ENCODE data around the gene EIF4E3. TPM values are rescaled to one million over a fixed set of nuclear protein-coding genes. Genes with fewer than 3 reads are reported as not detected.

EIF4E3 gene
- total and polyA plus RNA-seq, 2 donors (not counting 1 experiment from before 2014, with no cell fraction given) = 1.8 to 12.8 TPM

GRCh38 chr3:71684046-71684756 lies 41.0 kb downstream of the EIF4E3 start:
- no peaks in the 10 kb centered on the region for H3K27me3 ChIP-seq (ENCODE audit: control insufficient read depth, insufficient read depth, low read length)
- TF ChIP-seq CTCF (conservative IDR thresholded peaks at IDR 0.05 in 1 of 2, IDR thresholded peaks at IDR 0.05 in 1 of 2; ENCODE audit: low read depth in 1 of 2, low read length in 2 of 2) = no peak
- TF ChIP-seq EZH2 (IDR thresholded peaks at IDR 0.05; ENCODE audit: low read length, missing control alignments) = no peak
- H4K20me1 ChIP-seq (ENCODE audit: control insufficient read depth, extremely low read depth, insufficient read depth, low read length) = no peaks in the 10 kb centered on the region
- no peaks in the 10 kb centered on the region for H3K36me3 ChIP-seq (ENCODE audit: control insufficient read depth, insufficient read depth, low read length)
- no peak overlapping the region for H3K9ac ChIP-seq (ENCODE audit: insufficient read depth, low read length)
- H3K27ac ChIP-seq (ENCODE audit: insufficient read depth, low read length) = no peak overlapping the region
- H2AFZ ChIP-seq (ENCODE audit: low read length) = no peak overlapping the region
- DNase-seq (ENCODE audit: low read depth in 2 of 2) = no peak
- H3K4me2 ChIP-seq (ENCODE audit: extremely low read depth, insufficient read depth, low read length) = peak overlapping the region; percentile 56
- H3K4me3 ChIP-seq (replicated peaks in 1 of 4; ENCODE audit: control extremely low read depth in 1 of 4, insufficient read depth in 1 of 4, low read depth in 3 of 4, low read length in 4 of 4) = no peak overlapping the region
- peaks cover 7% of the 10 kb centered on the region for H3K4me1 ChIP-seq (ENCODE audit: control insufficient read depth, extremely low read depth, insufficient read depth, low read length)
- H3K9me3 ChIP-seq (ENCODE audit: control insufficient read depth, insufficient read depth, low read depth, low read length) = no peaks in the 10 kb centered on the region
- no peaks in the 10 kb centered on the region for H3K79me2 ChIP-seq (ENCODE audit: control insufficient read depth, insufficient read depth, low read length)

- H3K4me3 ChIP-seq (replicated peaks in 1 of 4; ENCODE audit: control extremely low read depth in 1 of 4, insufficient read depth in 1 of 4, low read depth in 3 of 4, low read length in 4 of 4) = peak overlapping the region; percentile 5 to 44 (median 40)
- no peaks in the 10 kb centered on the region for H4K20me1 ChIP-seq (ENCODE audit: control insufficient read depth, extremely low read depth, insufficient read depth, low read length)
- no peaks in the 10 kb centered on the region for H3K27me3 ChIP-seq (ENCODE audit: control insufficient read depth, insufficient read depth, low read length)
- peak overlapping the region; percentile 19 for H3K27ac ChIP-seq (ENCODE audit: insufficient read depth, low read length)
- no peaks in the 10 kb centered on the region for H3K36me3 ChIP-seq (ENCODE audit: control insufficient read depth, insufficient read depth, low read length)
- peak overlapping the region; percentile 79 for H3K4me2 ChIP-seq (ENCODE audit: extremely low read depth, insufficient read depth, low read length)
- no peaks in the 10 kb centered on the region for H3K9me3 ChIP-seq (ENCODE audit: control insufficient read depth, insufficient read depth, low read depth, low read length)
- H3K4me1 ChIP-seq (ENCODE audit: control insufficient read depth, extremely low read depth, insufficient read depth, low read length) = peaks cover 7% of the 10 kb centered on the region
- H3K79me2 ChIP-seq (ENCODE audit: control insufficient read depth, insufficient read depth, low read length) = no peaks in the 10 kb centered on the region
- H3K9ac ChIP-seq (ENCODE audit: insufficient read depth, low read length) = no peak overlapping the region
- H2AFZ ChIP-seq (ENCODE audit: low read length) = peak overlapping the region; percentile 69
- peak; percentile 81 to 92 for TF ChIP-seq CTCF (conservative IDR thresholded peaks at IDR 0.05 in 1 of 2, IDR thresholded peaks at IDR 0.05 in 1 of 2; ENCODE audit: low read depth in 1 of 2, low read length in 2 of 2)
- no peak for TF ChIP-seq EZH2 (IDR thresholded peaks at IDR 0.05; ENCODE audit: low read length, missing control alignments)
- peak; percentile 59 to 85 for DNase-seq (ENCODE audit: low read depth in 2 of 2)
These were observed 44.0 kb downstream of the EIF4E3 start for GRCh38 chr3:71681224-71681668.

GRCh38 chr3:71680603-71681002 lies 44.6 kb downstream of the EIF4E3 start:
- Histone ChIP-seq H3K9ac (ENCODE audit: insufficient read depth, low read length) (no peak overlapping the region), H3K27me3 (ENCODE audit: control insufficient read depth, insufficient read depth, low read length) (no peaks in the 10 kb centered on the region), H3K36me3 (ENCODE audit: control insufficient read depth, insufficient read depth, low read length) (no peaks in the 10 kb centered on the region), H3K4me1 (ENCODE audit: control insufficient read depth, extremely low read depth, insufficient read depth, low read length) (peaks cover 7% of the 10 kb centered on the region), H3K9me3 (ENCODE audit: control insufficient read depth, insufficient read depth, low read depth, low read length) (no peaks in the 10 kb centered on the region), H3K79me2 (ENCODE audit: control insufficient read depth, insufficient read depth, low read length) (no peaks in the 10 kb centered on the region), H3K27ac (ENCODE audit: insufficient read depth, low read length) (no peak overlapping the region), H3K4me3 (replicated peaks in 1 of 4; ENCODE audit: control extremely low read depth in 1 of 4, insufficient read depth in 1 of 4, low read depth in 3 of 4, low read length in 4 of 4) (peak overlapping the region; percentile 5 to 44 (median 40)), H3K4me2 (ENCODE audit: extremely low read depth, insufficient read depth, low read length) (peak overlapping the region; percentile 79), H2AFZ (ENCODE audit: low read length) (no peak overlapping the region), H4K20me1 (ENCODE audit: control insufficient read depth, extremely low read depth, insufficient read depth, low read length) (no peaks in the 10 kb centered on the region)
- TF ChIP-seq CTCF (conservative IDR thresholded peaks at IDR 0.05 in 1 of 2, IDR thresholded peaks at IDR 0.05 in 1 of 2; ENCODE audit: low read depth in 1 of 2, low read length in 2 of 2) (no peak), EZH2 (IDR thresholded peaks at IDR 0.05; ENCODE audit: low read length, missing control alignments) (no peak)
- DNase-seq (ENCODE audit: low read depth in 2 of 2) = peak; percentile 55 to 80
